Activated CD4-positive, CD25-positive, alpha-beta regulatory T cell (primary cell): ENCODE measurements around the gene EPB41L3.
"Not testable (repeated sequence)": the region's sequence is repeated elsewhere in the genome, so short reads cannot be mapped to it uniquely, and the experiment has no call there.

ENCODE experiments used
- DNase-seq, 4 experiments: peaks; one replicate each; lab custom pipeline; 2025; lab: John Stamatoyannopoulos, UW

Gene EPB41L3

GRCh38 chr18:5543773-5544389 is at the start of gene EPB41L3:
EPB41L3 (minus strand) TSS chr18:5543997; CDS start chr18:5489183, 54,814 bp downstream.
- no peak for DNase-seq

- no peak for DNase-seq
Observed at GRCh38 chr18:5588529-5588928, 44.7 kb upstream of the EPB41L3 start.

- no peak for DNase-seq
Observed at GRCh38 chr18:5585653-5586052, 41.9 kb upstream of the EPB41L3 start.

GRCh38 chr18:5584746-5585417 is 41.1 kb upstream of the EPB41L3 start:
- no peak for DNase-seq

GRCh38 chr18:5582849-5583681 is 39.3 kb upstream of the EPB41L3 start:
- DNase-seq, result no peak

GRCh38 chr18:5582076-5582475 is 38.3 kb upstream of the EPB41L3 start:
- DNase-seq, result no peak

GRCh38 chr18:5574843-5575242 is 31.0 kb upstream of the EPB41L3 start:
- no peak for DNase-seq

GRCh38 chr18:5571666-5572065 is 27.9 kb upstream of the EPB41L3 start:
- no peak for DNase-seq

GRCh38 chr18:5570613-5571012 is 26.8 kb upstream of the EPB41L3 start:
- DNase-seq, result not testable (repeated sequence)

- DNase-seq, result no peak
Observed at GRCh38 chr18:5568416-5568815, 24.6 kb upstream of the EPB41L3 start.

- DNase-seq, result no peak
Observed at GRCh38 chr18:5558851-5559250, 15.1 kb upstream of the EPB41L3 start.

GRCh38 chr18:5556310-5556974 is 12.6 kb upstream of the EPB41L3 start:
- DNase-seq, result no peak

GRCh38 chr18:5554629-5555028 is 10.8 kb upstream of the EPB41L3 start:
- no peak for DNase-seq

GRCh38 chr18:5546660-5547059 is 2.9 kb upstream of the EPB41L3 start:
- DNase-seq, result no peak

- no peak for DNase-seq
Observed at GRCh38 chr18:5543036-5543680, 639 bp downstream of the EPB41L3 start.

GRCh38 chr18:5542515-5543035 is 1.2 kb downstream of the EPB41L3 start:
- no peak for DNase-seq

- DNase-seq, result no peak
Observed at GRCh38 chr18:5541644-5542043, 2.2 kb downstream of the EPB41L3 start.

- no peak for DNase-seq
Observed at GRCh38 chr18:5539391-5539790, 4.4 kb downstream of the EPB41L3 start.

- no peak for DNase-seq
Observed at GRCh38 chr18:5538544-5538943, 5.3 kb downstream of the EPB41L3 start.

GRCh38 chr18:5537860-5538259 is 5.9 kb downstream of the EPB41L3 start:
- no peak for DNase-seq

- no peak for DNase-seq
Observed at GRCh38 chr18:5534845-5535244, 9.0 kb downstream of the EPB41L3 start.

GRCh38 chr18:5532066-5532465 is 11.7 kb downstream of the EPB41L3 start:
- no peak for DNase-seq
